Measurements from ENCODE around the gene NADSYN1. TPM values are rescaled to one million over a fixed set of nuclear protein-coding genes. Genes with fewer than 3 reads are reported as not detected.

The NADSYN1 gene
- total and polyA plus RNA-seq, 10 donors: 68.4 to 137 (median 105) TPM

- Histone ChIP-seq H3K4me1 (peaks cover 5 to 22% (median 14%) of the 10 kb centered on the region in 6 donors), H3K27ac (no peak overlapping the region), H3K27me3 (replicated peaks in 1 of 7) (no peaks in the 10 kb centered on the region), H3K36me3 (peaks cover 0 to 69% (median 47%) of the 10 kb centered on the region in 6 donors), H3K4me3 (no peak overlapping the region), H3K9me3 (peaks cover 0 to 13% (median 7%) of the 10 kb centered on the region in 8 donors)
- intact Hi-C loops (cut with DNase I; ENCODE audit: low total_unique reads): no loop called here
- no peak for DNase-seq
- WGBS, 5 donors: 92 to 98% (median 96%) methylated on average over 8 to 20 of the region's 20 CpGs
- no peak for TF ChIP-seq POLR2AphosphoS5 (IDR thresholded peaks at IDR 0.05)
- TF ChIP-seq CTCF (IDR thresholded peaks at IDR 0.05 in 8 of 11, conservative IDR thresholded peaks at IDR 0.05 in 3 of 11): no peak
- no peak for TF ChIP-seq POLR2A (IDR thresholded peaks at IDR 0.05)
Observed at GRCh38 chr11:71443736-71444445, 9.1 kb upstream of the NADSYN1 start.

GRCh38 chr11:71444811-71445210, 8.2 kb upstream of the NADSYN1 start:
- 93 to 98% (median 96%) methylated on average over 6 of the region's 6 CpGs for WGBS, 5 donors

GRCh38 chr11:71446150-71446549, 6.9 kb upstream of the NADSYN1 start:
- peaks cover 0 to 13% (median 7%) of the 10 kb centered on the region in 8 donors for H3K9me3 ChIP-seq
- WGBS, 5 donors: 91 to 97% (median 93%) methylated on average over 1 of the region's 1 CpG
- TF ChIP-seq CTCF (IDR thresholded peaks at IDR 0.05 in 8 of 11, conservative IDR thresholded peaks at IDR 0.05 in 3 of 11) (no peak), POLR2A (IDR thresholded peaks at IDR 0.05) (no peak)
- H3K36me3 ChIP-seq: peaks cover 0 to 47% (median 29%) of the 10 kb centered on the region in 6 donors
- intact Hi-C loops (cut with DNase I; ENCODE audit: low total_unique reads): no loop called here
- no peak overlapping the region for H3K4me3 ChIP-seq
- no peak overlapping the region for H3K27ac ChIP-seq
- peaks cover 10 to 45% (median 37%) of the 10 kb centered on the region in 6 donors for H3K4me1 ChIP-seq
- H3K27me3 ChIP-seq (replicated peaks in 1 of 7): no peaks in the 10 kb centered on the region
- DNase-seq: no peak

More at GRCh38 chr11:71444811-71445210, 8.2 kb upstream of the NADSYN1 start:
- H3K36me3 ChIP-seq: peaks cover 0 to 60% (median 38%) of the 10 kb centered on the region in 6 donors
- TF ChIP-seq CTCF (IDR thresholded peaks at IDR 0.05 in 8 of 11, conservative IDR thresholded peaks at IDR 0.05 in 3 of 11): no peak
- TF ChIP-seq POLR2A (IDR thresholded peaks at IDR 0.05): no peak
- TF ChIP-seq POLR2AphosphoS5 (IDR thresholded peaks at IDR 0.05): no peak
- H3K9me3 ChIP-seq: peaks cover 0 to 13% (median 7%) of the 10 kb centered on the region in 8 donors
- no peaks in the 10 kb centered on the region for H3K27me3 ChIP-seq (replicated peaks in 1 of 7)
- peaks cover 9 to 31% (median 24%) of the 10 kb centered on the region in 6 donors for H3K4me1 ChIP-seq
- H3K27ac ChIP-seq: no peak overlapping the region
- H3K4me3 ChIP-seq: no peak overlapping the region
- intact Hi-C loops (cut with DNase I; ENCODE audit: low total_unique reads): no loop called here
- DNase-seq: no peak

GRCh38 chr11:71446942-71447688, 5.9 kb upstream of the NADSYN1 start:
- intact Hi-C loops (cut with DNase I; ENCODE audit: low total_unique reads): no loop called here
- Histone ChIP-seq H3K4me1 (peaks cover 17 to 54% (median 47%) of the 10 kb centered on the region in 6 donors), H3K9me3 (peaks cover 0 to 13% (median 7%) of the 10 kb centered on the region in 8 donors), H3K36me3 (peaks cover 0 to 37% (median 20%) of the 10 kb centered on the region in 6 donors), H3K4me3 (peak overlapping the region in 6 of 8 donors; percentile 72 to 92 (median 77)), H3K27me3 (replicated peaks in 1 of 7) (no peaks in the 10 kb centered on the region), H3K27ac (peak overlapping the region; percentile 66 to 97 (median 88))
- WGBS, 5 donors: 45 to 69% (median 58%) methylated on average over 9 of the region's 9 CpGs
- DNase-seq: no peak
- TF ChIP-seq POLR2A (IDR thresholded peaks at IDR 0.05) (no peak), POLR2AphosphoS5 (IDR thresholded peaks at IDR 0.05) (peak in 1 of 3 donors; percentile 28)

Data from spleen (tissue), 11 donors.